OCI-LY1 (cell line): Measurements from ENCODE around the gene FBXW5.

Source experiments
- CTCF ChIP-seq: fragments of 200-600 bp; sonication (generic), shearing (Covaris generic); IDR thresholded peaks from 2 replicates; pipeline ENCODE4 v1.5.1; 2017; ENCODE audit warnings: mild to moderate bottlenecking, antibody characterized with exemption, low read length, moderate library complexity, mixed read lengths
- EZH2 ChIP-seq: fragments of 200-600 bp; sonication (generic), shearing (Covaris generic); IDR thresholded peaks from 2 replicates; pipeline ENCODE4 v1.8.0; 2017; ENCODE audit warnings: borderline replicate concordance, mixed run types, mild to moderate bottlenecking, antibody characterized with exemption, low read length, moderate library complexity, mixed read lengths

- TF ChIP-seq CTCF (no peak), EZH2 (no peak)
Measured at GRCh38 chr9:136945333-136946227, 1.0 kb upstream of the FBXW5 start.
